Trophoblast cell (in vitro differentiated cells and primary cell): ENCODE results near the gene TTC23L.

Source experiments
- DNase-seq, 2 donors: peaks; one replicate each; pipeline ENCODE4 v3.0.0-alpha.2; 2016
- H2AFZ ChIP-seq: 2 replicates; pipeline ENCODE4 v1.6.1; 2013; ENCODE audit warnings: low read length, moderate library complexity, mild to moderate bottlenecking; ENCODE audit not compliant: insufficient read depth, poor library complexity
- H2AK5ac ChIP-seq: 2 replicates; pipeline ENCODE4 v1.6.1; 2013; ENCODE audit warnings: mild to moderate bottlenecking, low read length
- H2BK120ac ChIP-seq: 2 replicates; pipeline ENCODE4 v1.6.1; 2013; ENCODE audit warnings: low read length, mild to moderate bottlenecking, moderate library complexity; ENCODE audit not compliant: insufficient read depth, poor library complexity
- H2BK12ac ChIP-seq: 2 replicates; pipeline ENCODE4 v1.6.1; 2013; ENCODE audit warnings: mild to moderate bottlenecking, low read length, moderate library complexity
- H2BK5ac ChIP-seq: 2 replicates; pipeline ENCODE4 v1.6.1; 2013; ENCODE audit warnings: low read length, low read depth, moderate library complexity, mild to moderate bottlenecking; ENCODE audit not compliant: poor library complexity
- H3K14ac ChIP-seq: 2 replicates; pipeline ENCODE4 v1.6.1; 2013; ENCODE audit warnings: mild to moderate bottlenecking, low read length
- H3K18ac ChIP-seq: 2 replicates; pipeline ENCODE4 v1.6.1; 2013; ENCODE audit warnings: mild to moderate bottlenecking, low read length
- H3K23ac ChIP-seq: 2 replicates; pipeline ENCODE4 v1.6.1; 2013; ENCODE audit warnings: low read length
- H3K27ac ChIP-seq: 2 replicates; pipeline ENCODE4 v1.5.1; 2013; ENCODE audit warnings: low read depth, mild to moderate bottlenecking, inconsistent platforms, low read length, moderate library complexity
- H3K27me3 ChIP-seq: 2 replicates; pipeline ENCODE4 v1.6.1; 2013; ENCODE audit warnings: inconsistent platforms, mild to moderate bottlenecking, low read length, moderate library complexity; ENCODE audit not compliant: insufficient read depth
- H3K36me3 ChIP-seq, 2 experiments: 1 replicate in 1 of 2; 2 replicates in 1 of 2; pipeline ENCODE4 v1.6.1; 2013; ENCODE audit warnings: low read length in 2 of 2, mild to moderate bottlenecking in 2 of 2, moderate library complexity in 1 of 2; ENCODE audit not compliant: insufficient read depth in 2 of 2, control insufficient read depth in 1 of 2
- H3K4ac ChIP-seq: 2 replicates; pipeline ENCODE4 v1.6.1; 2013; ENCODE audit warnings: low read depth, mild to moderate bottlenecking, low read length, moderate library complexity
- H3K4me1 ChIP-seq, 2 experiments: 1 replicate in 1 of 2; 2 replicates in 1 of 2; pipeline ENCODE4 v1.6.1; 2013; ENCODE audit warnings: low read length in 2 of 2, mild to moderate bottlenecking in 2 of 2, moderate library complexity in 1 of 2; ENCODE audit not compliant: insufficient read depth in 2 of 2, control insufficient read depth in 1 of 2
- H3K4me2 ChIP-seq: 2 replicates; pipeline ENCODE4 v1.6.1; 2013; ENCODE audit warnings: inconsistent platforms, mild to moderate bottlenecking, low read length, moderate library complexity
- H3K4me3 ChIP-seq: 2 replicates; pipeline ENCODE4 v1.5.1; 2013; ENCODE audit warnings: mild to moderate bottlenecking, low read depth, low read length, inconsistent platforms
- H3K79me1 ChIP-seq: one replicate; pipeline ENCODE4 v1.6.1; 2013; ENCODE audit warnings: low read length
- H3K79me2 ChIP-seq: 2 replicates; pipeline ENCODE4 v1.6.1; 2013; ENCODE audit warnings: low read length, mild to moderate bottlenecking; ENCODE audit not compliant: control insufficient read depth, insufficient read depth, poor library complexity
- H3K9ac ChIP-seq: 2 replicates; pipeline ENCODE4 v1.6.1; 2013; ENCODE audit warnings: mild to moderate bottlenecking, low read length
- H3K9me3 ChIP-seq: 2 replicates; pipeline ENCODE4 v1.6.1; 2013; ENCODE audit warnings: low read depth, mild to moderate bottlenecking, control low read depth, inconsistent platforms, low read length; ENCODE audit not compliant: insufficient read depth
- H4K12ac ChIP-seq: 2 replicates; pipeline ENCODE4 v1.6.1; 2013; ENCODE audit warnings: low read depth, mild to moderate bottlenecking, low read length, moderate library complexity
- H4K8ac ChIP-seq: 2 replicates; pipeline ENCODE4 v1.6.1; 2013; ENCODE audit warnings: low read depth, mild to moderate bottlenecking, low read length, moderate library complexity
- H4K91ac ChIP-seq: one replicate; pipeline ENCODE4 v1.6.1; 2013; ENCODE audit warnings: low read depth, mild to moderate bottlenecking, low read length, moderate library complexity
- WGBS: extraction: QIAGEN DNeasy Blood & Tissue Kit; methylation state at CpG from one replicate; pipeline ENCODE4 v1.1.7; 2013; ENCODE audit warnings: missing lambda C conversion rate; ENCODE audit not compliant: insufficient read length, insufficient coverage; ENCODE audit errors: extremely low coverage; 5-methylcytosine and 5-hydroxymethylcytosine counted together

The TTC23L gene

GRCh38 chr5:34903260-34903659 lies 64.3 kb downstream of the TTC23L start:
- no peak for DNase-seq
- H3K23ac ChIP-seq, result no peak overlapping the region
- no peak overlapping the region for H3K4me2 ChIP-seq
- no peak overlapping the region for H3K4me3 ChIP-seq
- H3K9me3 ChIP-seq, result no peaks in the 10 kb centered on the region
- H3K18ac ChIP-seq, result no peak overlapping the region
- peaks cover 4 to 6% of the 10 kb centered on the region in 2 experiments for H3K36me3 ChIP-seq
- no CpG with 5 or more reads among the region's 1 CpG for WGBS
- no peak overlapping the region for H2BK120ac ChIP-seq
- no peak overlapping the region for H3K27ac ChIP-seq
- no peaks in the 10 kb centered on the region for H3K79me1 ChIP-seq
- H2AK5ac ChIP-seq, result no peak overlapping the region
- H3K9ac ChIP-seq, result no peak overlapping the region
- H3K14ac ChIP-seq, result no peak overlapping the region
- no peaks in the 10 kb centered on the region for H3K27me3 ChIP-seq
- no peak overlapping the region for H4K12ac ChIP-seq
- no peak overlapping the region for H4K8ac ChIP-seq
- H2BK5ac ChIP-seq, result no peak overlapping the region
- peaks cover 0 to 2% of the 10 kb centered on the region in 2 experiments for H3K4me1 ChIP-seq
- H3K79me2 ChIP-seq, result no peaks in the 10 kb centered on the region
- no peak overlapping the region for H2BK12ac ChIP-seq
- no peak overlapping the region for H3K4ac ChIP-seq
- H2AFZ ChIP-seq, result no peak overlapping the region
- no peak overlapping the region for H4K91ac ChIP-seq

- no peak overlapping the region for H3K4me2 ChIP-seq
- peak in 1 of 2 donors; percentile 28 for DNase-seq
- no peak overlapping the region for H2AK5ac ChIP-seq
- no peak overlapping the region for H2BK120ac ChIP-seq
- H3K4ac ChIP-seq, result no peak overlapping the region
- no peak overlapping the region for H3K27ac ChIP-seq
- WGBS, result no CpG with 5 or more reads among the region's 2 CpGs
- H3K79me1 ChIP-seq, result no peaks in the 10 kb centered on the region
- no peak overlapping the region for H3K4me3 ChIP-seq
- H2AFZ ChIP-seq, result no peak overlapping the region
- H3K14ac ChIP-seq, result no peak overlapping the region
- H3K9ac ChIP-seq, result no peak overlapping the region
- no peaks in the 10 kb centered on the region for H3K27me3 ChIP-seq
- no peak overlapping the region for H4K91ac ChIP-seq
- peaks cover 5 to 6% of the 10 kb centered on the region in 2 experiments for H3K36me3 ChIP-seq
- no peaks in the 10 kb centered on the region for H3K9me3 ChIP-seq
- no peak overlapping the region for H2BK12ac ChIP-seq
- no peaks in the 10 kb centered on the region for H3K79me2 ChIP-seq
- H3K4me1 ChIP-seq, result no peaks in the 10 kb centered on the region
- no peak overlapping the region for H3K18ac ChIP-seq
- H4K12ac ChIP-seq, result no peak overlapping the region
- no peak overlapping the region for H2BK5ac ChIP-seq
- no peak overlapping the region for H3K23ac ChIP-seq
- H4K8ac ChIP-seq, result no peak overlapping the region
Observed at GRCh38 chr5:34905564-34905963, 66.6 kb downstream of the TTC23L start.

- WGBS, result no CpG with 5 or more reads among the region's 2 CpGs
- H2AFZ ChIP-seq, result no peak overlapping the region
- H3K9ac ChIP-seq, result no peak overlapping the region
- H3K4ac ChIP-seq, result no peak overlapping the region
- H3K36me3 ChIP-seq, result peaks cover 2 to 6% of the 10 kb centered on the region in 2 experiments
- no peak overlapping the region for H2AK5ac ChIP-seq
- H3K4me1 ChIP-seq, result peaks cover 0 to 2% of the 10 kb centered on the region in 2 experiments
- no peak overlapping the region for H3K23ac ChIP-seq
- H3K79me1 ChIP-seq, result peaks cover 6% of the 10 kb centered on the region
- no peaks in the 10 kb centered on the region for H3K27me3 ChIP-seq
- H2BK12ac ChIP-seq, result no peak overlapping the region
- no peak overlapping the region for H2BK120ac ChIP-seq
- no peak overlapping the region for H4K8ac ChIP-seq
- H3K4me3 ChIP-seq, result no peak overlapping the region
- no peak overlapping the region for H4K12ac ChIP-seq
- no peak overlapping the region for H4K91ac ChIP-seq
- no peak overlapping the region for H2BK5ac ChIP-seq
- H3K79me2 ChIP-seq, result peaks cover 8% of the 10 kb centered on the region
- no peak overlapping the region for H3K27ac ChIP-seq
- no peak overlapping the region for H3K4me2 ChIP-seq
- no peaks in the 10 kb centered on the region for H3K9me3 ChIP-seq
- no peak overlapping the region for H3K14ac ChIP-seq
- DNase-seq, result peak in 1 of 2 donors; percentile 52
- no peak overlapping the region for H3K18ac ChIP-seq
Observed at GRCh38 chr5:34913072-34913471, 74.1 kb downstream of the TTC23L start.

- peak overlapping the region; percentile 23 for H4K12ac ChIP-seq
- peaks cover 8% of the 10 kb centered on the region for H3K79me2 ChIP-seq
- H2BK5ac ChIP-seq, result no peak overlapping the region
- peak overlapping the region; percentile 93 for H3K27ac ChIP-seq
- H3K27me3 ChIP-seq, result no peaks in the 10 kb centered on the region
- H2AK5ac ChIP-seq, result peak overlapping the region; percentile 23
- peak; percentile 41 to 77 for DNase-seq
- peak overlapping the region; percentile 50 for H3K9ac ChIP-seq
- no peak overlapping the region for H4K91ac ChIP-seq
- peaks cover 2 to 6% of the 10 kb centered on the region in 2 experiments for H3K36me3 ChIP-seq
- H3K79me1 ChIP-seq, result peaks cover 6% of the 10 kb centered on the region
- WGBS, result no CpG with 5 or more reads among the region's 20 CpGs
- peak overlapping the region; percentile 22 for H3K4ac ChIP-seq
- H4K8ac ChIP-seq, result peak overlapping the region; percentile 89
- peak overlapping the region; percentile 89 for H3K4me3 ChIP-seq
- no peak overlapping the region for H2BK120ac ChIP-seq
- no peaks in the 10 kb centered on the region for H3K9me3 ChIP-seq
- H3K18ac ChIP-seq, result peak overlapping the region; percentile 3
- H2AFZ ChIP-seq, result peak overlapping the region; percentile 40
- peak overlapping the region; percentile 66 for H3K4me2 ChIP-seq
- peaks cover 0 to 2% of the 10 kb centered on the region in 2 experiments for H3K4me1 ChIP-seq
- no peak overlapping the region for H3K23ac ChIP-seq
- no peak overlapping the region for H2BK12ac ChIP-seq
- H3K14ac ChIP-seq, result no peak overlapping the region
Observed at GRCh38 chr5:34914671-34915138, 75.7 kb downstream of the TTC23L start.
